ENCODE data around the gene TXN.

DNA sequence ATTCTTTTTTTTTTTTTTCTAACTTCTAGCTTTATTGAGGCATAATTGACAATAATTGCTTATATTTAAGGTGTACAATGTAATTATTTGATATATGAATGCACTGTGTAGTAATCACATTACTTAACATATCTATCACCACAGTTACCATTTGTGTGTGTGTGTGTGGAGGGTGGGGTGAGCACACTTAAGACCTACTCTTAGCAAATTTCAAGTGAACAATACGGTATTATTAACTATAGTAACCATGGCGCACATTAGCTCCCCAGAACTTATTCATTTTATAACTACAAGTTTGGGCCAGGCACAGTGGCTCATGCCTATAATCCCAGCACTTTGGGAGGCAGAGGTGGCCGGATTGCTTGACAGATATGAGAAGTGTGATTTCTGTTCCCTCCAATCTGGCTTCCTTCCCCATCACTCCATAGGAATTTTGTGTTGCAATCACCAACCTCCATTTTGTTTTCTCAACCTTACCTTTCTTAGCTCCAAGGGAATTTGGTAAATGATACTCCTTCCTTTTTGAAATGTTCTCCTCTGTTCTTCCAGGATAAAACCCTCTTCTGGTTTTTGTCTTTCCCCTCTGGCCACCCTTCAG is 14.9 kb downstream of the TXN start:
- TF ChIP-seq CTBP2 (IDR thresholded peaks at IDR 0.05; ENCODE audit: borderline replicate concordance, insufficient read depth, insufficient read length, low read length) (no peak), CREB1 (IDR thresholded peaks at IDR 0.05) (no peak), TCF12 (IDR thresholded peaks at IDR 0.05; ENCODE audit: low read depth, low read length) (no peak), EP300 (IDR thresholded peaks at IDR 0.05; ENCODE audit: borderline replicate concordance in 1 of 2, low read depth in 2 of 2, low read length in 2 of 2) (no peak), MAFK (IDR thresholded peaks at IDR 0.05; ENCODE audit: low read depth, low read length) (no peak), YY1 (IDR thresholded peaks at IDR 0.05; ENCODE audit: low read depth, low read length) (no peak), EZH2 (IDR thresholded peaks at IDR 0.05; ENCODE audit: low read depth, low read length, severe bottlenecking) (no peak)
- TF ChIP-seq, protein P1, sequence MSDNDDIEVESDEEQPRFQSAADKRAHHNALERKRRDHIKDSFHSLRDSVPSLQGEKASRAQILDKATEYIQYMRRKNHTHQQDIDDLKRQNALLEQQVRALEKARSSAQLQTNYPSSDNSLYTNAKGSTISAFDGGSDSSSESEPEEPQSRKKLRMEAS (IDR thresholded peaks at IDR 0.05), result no peak
- TF ChIP-seq, protein P2, sequence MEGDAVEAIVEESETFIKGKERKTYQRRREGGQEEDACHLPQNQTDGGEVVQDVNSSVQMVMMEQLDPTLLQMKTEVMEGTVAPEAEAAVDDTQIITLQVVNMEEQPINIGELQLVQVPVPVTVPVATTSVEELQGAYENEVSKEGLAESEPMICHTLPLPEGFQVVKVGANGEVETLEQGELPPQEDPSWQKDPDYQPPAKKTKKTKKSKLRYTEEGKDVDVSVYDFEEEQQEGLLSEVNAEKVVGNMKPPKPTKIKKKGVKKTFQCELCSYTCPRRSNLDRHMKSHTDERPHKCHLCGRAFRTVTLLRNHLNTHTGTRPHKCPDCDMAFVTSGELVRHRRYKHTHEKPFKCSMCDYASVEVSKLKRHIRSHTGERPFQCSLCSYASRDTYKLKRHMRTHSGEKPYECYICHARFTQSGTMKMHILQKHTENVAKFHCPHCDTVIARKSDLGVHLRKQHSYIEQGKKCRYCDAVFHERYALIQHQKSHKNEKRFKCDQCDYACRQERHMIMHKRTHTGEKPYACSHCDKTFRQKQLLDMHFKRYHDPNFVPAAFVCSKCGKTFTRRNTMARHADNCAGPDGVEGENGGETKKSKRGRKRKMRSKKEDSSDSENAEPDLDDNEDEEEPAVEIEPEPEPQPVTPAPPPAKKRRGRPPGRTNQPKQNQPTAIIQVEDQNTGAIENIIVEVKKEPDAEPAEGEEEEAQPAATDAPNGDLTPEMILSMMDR (IDR thresholded peaks at IDR 0.05; ENCODE audit: control extremely low read depth in 1 of 3, insufficient read depth in 1 of 3, low read depth in 1 of 3, low read length in 3 of 3), result no peak
- TF ChIP-seq, protein P3, sequence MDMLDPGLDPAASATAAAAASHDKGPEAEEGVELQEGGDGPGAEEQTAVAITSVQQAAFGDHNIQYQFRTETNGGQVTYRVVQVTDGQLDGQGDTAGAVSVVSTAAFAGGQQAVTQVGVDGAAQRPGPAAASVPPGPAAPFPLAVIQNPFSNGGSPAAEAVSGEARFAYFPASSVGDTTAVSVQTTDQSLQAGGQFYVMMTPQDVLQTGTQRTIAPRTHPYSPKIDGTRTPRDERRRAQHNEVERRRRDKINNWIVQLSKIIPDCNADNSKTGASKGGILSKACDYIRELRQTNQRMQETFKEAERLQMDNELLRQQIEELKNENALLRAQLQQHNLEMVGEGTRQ (IDR thresholded peaks at IDR 0.05; ENCODE audit: low read length), result no peak

Data from H1 (cell line).